Aorta (tissue), 5 donors: ENCODE measurements around the gene PIGK. TPM values are rescaled to one million over a fixed set of nuclear protein-coding genes. Genes with fewer than 3 reads are reported as not detected.

Experiments used
- ATAC-seq: fragments of 200-7000 bp; cut with Tn5 transposase; one replicate; pipeline ENCODE4 v1.9.1; 2022; ENCODE audit warnings: moderate library complexity; ENCODE audit not compliant: low FRiP score
- DNase-seq, 2 donors: peaks; one replicate each; pipeline ENCODE4 v3.0.0-alpha.2; 2020
- H3K27ac ChIP-seq, 2 donors: one replicate each; pipeline ENCODE4 v1.5.1; 2013; ENCODE audit warnings: low read length in 2 of 2, mild to moderate bottlenecking in 2 of 2, moderate library complexity in 2 of 2, control low read depth in 1 of 2, inconsistent platforms in 1 of 2, low read depth in 1 of 2
- H3K27me3 ChIP-seq, 2 donors: one replicate each; pipeline ENCODE4 v1.6.1; 2013; ENCODE audit warnings: control low read depth in 1 of 2, low read length in 1 of 2, mild to moderate bottlenecking in 1 of 2, moderate library complexity in 1 of 2; ENCODE audit not compliant: insufficient read depth in 2 of 2, control insufficient read depth in 1 of 2
- H3K36me3 ChIP-seq, 2 donors: one replicate each; pipeline ENCODE4 v1.6.1; 2013; ENCODE audit warnings: control low read depth in 1 of 2, low read length in 1 of 2, mild to moderate bottlenecking in 1 of 2; ENCODE audit not compliant: insufficient read depth in 2 of 2, control insufficient read depth in 1 of 2
- H3K4me1 ChIP-seq, 2 donors: one replicate each; pipeline ENCODE4 v1.6.1; 2013; ENCODE audit warnings: low read length in 2 of 2, control low read depth in 1 of 2, mild to moderate bottlenecking in 1 of 2, moderate library complexity in 1 of 2; ENCODE audit not compliant: insufficient read depth in 2 of 2, control insufficient read depth in 1 of 2
- H3K4me3 ChIP-seq, 2 donors: one replicate each; pipeline ENCODE4 v1.5.1; 2013; ENCODE audit warnings: low read length in 2 of 2, control low read depth in 1 of 2, mild to moderate bottlenecking in 1 of 2
- H3K9me3 ChIP-seq: one replicate; pipeline ENCODE4 v1.6.1; 2013; ENCODE audit warnings: mild to moderate bottlenecking, low read length; ENCODE audit not compliant: control insufficient read depth
- WGBS, 2 donors: extraction: QIAGEN DNeasy Blood & Tissue Kit; methylation state at CpG; one replicate each; pipeline ENCODE4 v1.1.7; 2013; 5-methylcytosine and 5-hydroxymethylcytosine counted together
- intact Hi-C, 2 donors: fragments of 100-400 bp; cut with DNase I; formaldehyde crosslinking; loops; one replicate each; pipeline versions ENCODE4 v1.14.2 to v1.15.0; 2022
- polyA plus RNA-seq, 2 donors: library from polyadenylated mRNA; stranded (reverse); fragments of 200-250 nt; gene quantifications; one replicate each; pipeline ENCODE4 v1.2.3, GENCODE V29; 2013
- total RNA-seq, 2 donors: library from RNA; stranded (reverse); fragmentation: NEBNext Ultra II Directional; extraction: Animal tissue kit (Norgen Biotek cat#: 25700); gene quantifications; one replicate each; pipeline ENCODE4 v1.2.1, GENCODE V29; 2021
- donor health status: healthy with polysubstance abuse.
- donor health status: Bipolar disorder and iron deficiency.
- donor health status: DM: no; HTN: no; CAD: no.
- donor health status: DM: no; HTN: no; CAD: no.
- donor health status: DM: yes; HTN: yes; CAD: no.

PIGK gene
- total and polyA plus RNA-seq, 4 donors: 21.3 to 33.2 (median 30.7) TPM

DNA sequence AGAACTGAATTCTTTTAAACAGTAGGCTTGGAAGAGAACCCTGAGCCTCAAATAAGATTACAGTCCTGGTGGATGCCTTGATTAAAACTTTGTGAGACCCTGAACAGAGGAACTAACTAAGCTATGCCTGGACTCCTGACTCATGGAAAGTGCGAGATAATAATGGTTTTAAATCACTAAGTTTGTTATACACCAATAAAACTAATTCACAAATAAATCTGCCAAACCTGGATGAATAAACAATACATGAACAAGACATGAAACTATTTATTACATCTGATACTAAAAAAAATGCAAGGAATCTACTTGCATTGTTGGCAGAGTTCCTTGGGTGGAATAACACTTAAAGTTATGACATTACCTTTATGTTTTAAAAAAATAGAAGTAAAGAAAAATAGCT is 118.4 kb downstream of the PIGK start:
- no peaks in the 10 kb centered on the region for H3K4me1 ChIP-seq
- H3K9me3 ChIP-seq: no peaks in the 10 kb centered on the region
- no peak for ATAC-seq
- no peak overlapping the region for H3K4me3 ChIP-seq
- intact Hi-C loops: no loop called here
- H3K36me3 ChIP-seq: peaks cover 0 to 1% of the 10 kb centered on the region in 2 donors
- 97% methylated on average over 1 of the region's 1 CpG for WGBS, 2 donors
- DNase-seq: no peak
- H3K27me3 ChIP-seq: no peaks in the 10 kb centered on the region
- H3K27ac ChIP-seq: no peak overlapping the region

DNA sequence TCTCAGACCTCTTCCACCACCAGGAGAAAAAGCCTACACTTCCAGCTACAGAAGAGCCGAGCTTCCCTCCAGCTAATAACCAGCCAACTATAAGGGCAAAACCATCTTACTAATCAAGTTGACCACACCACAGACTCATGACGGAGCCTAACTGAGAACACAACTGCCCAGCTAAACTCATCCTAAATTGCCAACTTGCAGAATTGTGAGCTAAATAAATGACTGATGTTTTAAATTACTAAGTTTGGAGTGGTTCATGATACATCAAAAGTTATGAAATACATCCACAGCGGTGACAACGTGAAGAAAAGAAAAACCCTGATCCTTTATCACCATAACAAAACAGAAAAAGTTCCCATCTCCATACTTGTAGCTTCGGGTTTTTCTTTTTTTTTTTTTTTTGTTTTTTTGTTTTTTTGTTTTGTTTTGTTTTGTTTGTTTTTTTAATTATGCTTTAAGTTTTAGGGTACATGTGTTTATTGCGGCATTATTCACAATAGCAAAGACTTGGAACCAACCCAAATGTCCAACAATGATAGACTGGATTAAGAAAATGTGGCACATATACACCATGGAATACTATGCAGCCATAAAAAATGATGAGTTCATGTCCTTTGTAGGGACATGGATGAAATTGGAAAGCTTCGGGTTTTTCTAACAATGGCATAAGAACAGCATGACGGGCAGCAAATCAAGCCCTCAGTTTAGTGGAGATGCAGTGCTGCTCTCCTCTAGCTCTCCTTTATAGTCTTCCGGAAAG is 122.6 kb downstream of the PIGK start:
- WGBS, 2 donors: 96 to 97% methylated on average over 9 of the region's 9 CpGs
- Histone ChIP-seq H3K27ac (no peak overlapping the region), H3K9me3 (no peaks in the 10 kb centered on the region), H3K4me3 (no peak overlapping the region), H3K27me3 (no peaks in the 10 kb centered on the region), H3K36me3 (no peaks in the 10 kb centered on the region), H3K4me1 (no peaks in the 10 kb centered on the region)
- intact Hi-C loops: no loop called here
- DNase-seq: no peak
- ATAC-seq: no peak

- Histone ChIP-seq H3K27me3 (no peaks in the 10 kb centered on the region), H3K4me3 (no peak overlapping the region), H3K36me3 (no peaks in the 10 kb centered on the region), H3K9me3 (no peaks in the 10 kb centered on the region), H3K4me1 (no peaks in the 10 kb centered on the region), H3K27ac (no peak overlapping the region)
- intact Hi-C loops: no loop called here
- WGBS, 2 donors: 80 to 85% methylated on average over 1 of the region's 1 CpG
- DNase-seq (no peak), ATAC-seq (no peak)
These were observed 124.0 kb downstream of the PIGK start for GRCh38 chr1:77095236-77095635.

GRCh38 chr1:77089756-77090155 is 129.5 kb downstream of the PIGK start:
- WGBS, 2 donors: 51% methylated on average over 2 of the region's 2 CpGs
- ATAC-seq: no peak
- intact Hi-C loops: no loop called here

DNA sequence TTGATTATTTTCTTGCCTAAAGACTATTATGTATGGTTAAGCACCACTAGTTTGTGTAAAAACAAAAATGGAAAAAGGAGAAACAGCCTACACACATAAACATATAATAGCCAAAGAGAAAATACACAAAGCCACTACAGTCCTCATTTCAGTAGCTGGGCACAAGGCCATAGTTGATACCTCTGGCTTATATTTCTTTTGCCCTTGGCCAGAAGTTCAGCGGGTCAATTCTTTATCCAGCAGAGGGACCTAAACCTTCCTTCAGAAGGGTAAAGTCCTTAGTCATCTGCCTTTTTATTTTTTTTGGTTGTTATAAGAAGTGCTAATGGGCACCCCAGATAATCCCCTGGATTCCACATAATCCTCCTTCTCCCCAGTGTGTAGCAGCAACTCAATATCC is 134.1 kb downstream of the PIGK start:
- no peak for ATAC-seq
- H3K36me3 ChIP-seq: peaks cover 0 to 4% of the 10 kb centered on the region in 2 donors
- WGBS, 2 donors: 92 to 95% methylated on average over 1 of the region's 1 CpG
- no peaks in the 10 kb centered on the region for H3K27me3 ChIP-seq
- no peaks in the 10 kb centered on the region for H3K9me3 ChIP-seq
- no peak for DNase-seq
- peaks cover 0 to 2% of the 10 kb centered on the region in 2 donors for H3K4me1 ChIP-seq
- H3K27ac ChIP-seq: no peak overlapping the region
- intact Hi-C loops: no loop called here
- H3K4me3 ChIP-seq: no peak overlapping the region

More at GRCh38 chr1:77089756-77090155, 129.5 kb downstream of the PIGK start:
- Histone ChIP-seq H3K4me3 (no peak overlapping the region), H3K4me1 (no peaks in the 10 kb centered on the region), H3K27me3 (no peaks in the 10 kb centered on the region), H3K36me3 (peaks cover 0 to 2% of the 10 kb centered on the region in 2 donors), H3K27ac (no peak overlapping the region), H3K9me3 (no peaks in the 10 kb centered on the region)
- DNase-seq: no peak

GRCh38 chr1:77084457-77084856 is 134.8 kb downstream of the PIGK start:
- Histone ChIP-seq H3K27me3 (no peaks in the 10 kb centered on the region), H3K9me3 (no peaks in the 10 kb centered on the region), H3K36me3 (peaks cover 0 to 4% of the 10 kb centered on the region in 2 donors), H3K4me3 (no peak overlapping the region), H3K4me1 (peaks cover 0 to 2% of the 10 kb centered on the region in 2 donors), H3K27ac (no peak overlapping the region)
- no peak for ATAC-seq
- intact Hi-C loops: no loop called here
- no peak for DNase-seq
- 87 to 97% methylated on average over 2 of the region's 2 CpGs for WGBS, 2 donors

DNA sequence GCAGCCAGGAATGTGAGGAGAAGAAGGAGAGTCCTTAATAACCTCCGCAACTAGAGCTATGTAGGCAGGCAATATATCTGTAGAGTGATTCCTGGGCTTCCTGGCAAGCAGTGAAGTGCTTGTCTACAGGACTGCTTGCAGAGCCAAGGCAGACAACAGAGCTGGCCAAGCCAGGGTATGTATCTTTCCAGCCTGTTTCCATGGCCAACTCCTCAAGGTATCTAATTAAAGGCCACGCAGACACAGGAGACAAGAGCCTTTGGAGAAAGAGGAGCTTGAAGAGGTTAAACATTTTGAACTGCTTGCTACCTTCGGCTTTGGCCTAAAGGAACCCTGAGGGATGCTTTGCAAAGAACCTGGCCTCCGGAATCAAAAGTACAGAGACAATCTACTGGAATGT is 137.4 kb downstream of the PIGK start:
- 48 to 56% methylated on average over 4 of the region's 4 CpGs for WGBS, 2 donors
- DNase-seq: no peak
- intact Hi-C loops: no loop called here
- no peaks in the 10 kb centered on the region for H3K27me3 ChIP-seq
- H3K36me3 ChIP-seq: peaks cover 0 to 4% of the 10 kb centered on the region in 2 donors
- no peak overlapping the region for H3K4me3 ChIP-seq
- no peak for ATAC-seq
- peaks cover 0 to 2% of the 10 kb centered on the region in 2 donors for H3K4me1 ChIP-seq
- no peaks in the 10 kb centered on the region for H3K9me3 ChIP-seq
- no peak overlapping the region for H3K27ac ChIP-seq

GRCh38 chr1:77076759-77077158 is 142.5 kb downstream of the PIGK start:
- Histone ChIP-seq H3K4me3 (no peak overlapping the region), H3K36me3 (no peaks in the 10 kb centered on the region), H3K4me1 (no peaks in the 10 kb centered on the region), H3K27me3 (no peaks in the 10 kb centered on the region), H3K9me3 (no peaks in the 10 kb centered on the region), H3K27ac (no peak overlapping the region)
- 78 to 90% methylated on average over 2 of the region's 2 CpGs for WGBS, 2 donors
- no peak for ATAC-seq
- no peak for DNase-seq
- intact Hi-C loops: no loop called here

DNA sequence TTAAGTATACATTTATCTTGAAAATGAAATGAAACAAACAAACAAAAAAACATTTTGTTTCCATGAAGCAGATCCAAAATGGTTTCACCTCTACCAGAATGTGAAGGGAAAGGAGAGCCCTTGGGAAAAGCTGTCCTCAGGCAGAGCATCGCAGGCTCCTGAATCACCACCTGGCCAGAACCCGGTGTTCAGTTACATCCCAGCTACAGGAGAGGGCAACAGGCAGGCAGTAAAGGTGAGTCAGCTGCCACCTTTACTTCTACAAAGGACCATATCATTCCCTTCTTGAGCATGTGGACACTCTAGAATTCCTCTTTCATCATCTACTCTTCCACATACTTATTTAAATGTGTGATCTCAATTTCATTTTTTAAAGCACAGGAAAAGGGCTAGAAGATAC is 151.2 kb downstream of the PIGK start:
- no peak for DNase-seq
- ATAC-seq: no peak
- H3K36me3 ChIP-seq: peaks cover 2 to 6% of the 10 kb centered on the region in 2 donors
- H3K4me1 ChIP-seq: no peaks in the 10 kb centered on the region
- no peak overlapping the region for H3K27ac ChIP-seq
- 92 to 97% methylated on average over 2 of the region's 2 CpGs for WGBS, 2 donors
- no peaks in the 10 kb centered on the region for H3K9me3 ChIP-seq
- H3K27me3 ChIP-seq: no peaks in the 10 kb centered on the region
- no peak overlapping the region for H3K4me3 ChIP-seq
- intact Hi-C loops: no loop called here
